HEK293 (cell line): ENCODE results near the gene TPST1.

Experiments
- BCL11A ChIP-seq: fragments of 450-650 bp; formaldehyde crosslinking; IDR thresholded peaks from 2 replicates; pipeline ENCODE4 v1.5.1; 2016; ENCODE audit warnings: low read depth, missing biosample characterization, missing genetic modification characterization
- KLF1 ChIP-seq: fragments of 450-650 bp; formaldehyde crosslinking; IDR thresholded peaks from 2 replicates; pipeline ENCODE4 v1.5.1; 2016; ENCODE audit warnings: missing biosample characterization, missing genetic modification characterization
- KLF10 ChIP-seq: fragments of 450-650 bp; IDR thresholded peaks from 2 replicates; pipeline ENCODE4 v1.5.1; 2018; ENCODE audit warnings: missing biosample characterization, mild to moderate bottlenecking, missing genetic modification characterization
- KLF8 ChIP-seq: fragments of 450-650 bp; formaldehyde crosslinking; IDR thresholded peaks from 2 replicates; pipeline ENCODE4 v1.5.1; 2016; ENCODE audit warnings: missing biosample characterization, missing genetic modification characterization
- OSR2 ChIP-seq: fragments of 450-650 bp; formaldehyde crosslinking; IDR thresholded peaks from 2 replicates; pipeline ENCODE4 v1.5.1; 2016; ENCODE audit warnings: missing biosample characterization, missing genetic modification characterization
- SETDB1 ChIP-seq: IDR thresholded peaks from one replicate; pipeline ENCODE4 v1.6.1; 2017; ENCODE audit warnings: mild to moderate bottlenecking, low read length, moderate library complexity, mixed read lengths; ENCODE audit not compliant: insufficient read length
- ZEB2 ChIP-seq: fragments of 450-650 bp; formaldehyde crosslinking; IDR thresholded peaks from 2 replicates; pipeline ENCODE4 v1.5.1; 2016; ENCODE audit warnings: missing biosample characterization, missing genetic modification characterization
- ZNF132 ChIP-seq: fragments of 450-650 bp; formaldehyde crosslinking; IDR thresholded peaks from 2 replicates; pipeline ENCODE4 v1.5.1; 2017; ENCODE audit warnings: missing biosample characterization, missing genetic modification characterization, borderline replicate concordance
- ZNF155 ChIP-seq: fragments of 450-650 bp; formaldehyde crosslinking; IDR thresholded peaks from 2 replicates; pipeline ENCODE4 v1.5.1; 2016; ENCODE audit warnings: missing biosample characterization, missing genetic modification characterization
- ZNF202 ChIP-seq: fragments of 450-650 bp; formaldehyde crosslinking; IDR thresholded peaks from 2 replicates; pipeline ENCODE4 v1.5.1; 2016; ENCODE audit warnings: missing biosample characterization, missing genetic modification characterization, borderline replicate concordance
- ZNF211 ChIP-seq: fragments of 450-650 bp; formaldehyde crosslinking; IDR thresholded peaks from 2 replicates; pipeline ENCODE4 v1.5.1; 2016; ENCODE audit warnings: low read depth, missing biosample characterization, missing genetic modification characterization
- ZNF311 ChIP-seq: fragments of 450-650 bp; formaldehyde crosslinking; IDR thresholded peaks from 2 replicates; pipeline ENCODE4 v1.5.1; 2017; ENCODE audit warnings: missing biosample characterization, missing genetic modification characterization, borderline replicate concordance
- ZNF404 ChIP-seq: fragments of 450-650 bp; formaldehyde crosslinking; IDR thresholded peaks from 2 replicates; pipeline ENCODE4 v1.5.1; 2017; ENCODE audit warnings: missing biosample characterization, missing genetic modification characterization
- ZNF501 ChIP-seq: fragments of 450-650 bp; formaldehyde crosslinking; IDR thresholded peaks from 2 replicates; pipeline ENCODE4 v1.5.1; 2016; ENCODE audit warnings: missing biosample characterization, missing genetic modification characterization
- ZNF514 ChIP-seq: fragments of 450-650 bp; formaldehyde crosslinking; IDR thresholded peaks from 2 replicates; pipeline ENCODE4 v1.5.1; 2016; ENCODE audit warnings: missing biosample characterization, missing genetic modification characterization
- ZNF544 ChIP-seq: fragments of 450-650 bp; formaldehyde crosslinking; IDR thresholded peaks from 2 replicates; pipeline ENCODE4 v1.5.0; 2017; ENCODE audit warnings: missing biosample characterization, missing genetic modification characterization
- ZNF549 ChIP-seq: fragments of 450-650 bp; IDR thresholded peaks from 2 replicates; pipeline ENCODE4 v1.5.1; 2018; ENCODE audit warnings: missing biosample characterization, missing genetic modification characterization, mild to moderate bottlenecking, inconsistent platforms, moderate library complexity
- ZNF600 ChIP-seq: fragments of 450-650 bp; formaldehyde crosslinking; IDR thresholded peaks from 2 replicates; pipeline ENCODE4 v1.5.1; 2016; ENCODE audit warnings: missing biosample characterization, missing genetic modification characterization
- ZNF707 ChIP-seq: fragments of 450-650 bp; formaldehyde crosslinking; IDR thresholded peaks from 2 replicates; pipeline ENCODE4 v1.5.1; 2016; ENCODE audit warnings: missing biosample characterization, missing genetic modification characterization
- ZNF747 ChIP-seq: fragments of 450-650 bp; formaldehyde crosslinking; IDR thresholded peaks from 2 replicates; pipeline ENCODE4 v1.5.1; 2016; ENCODE audit warnings: missing biosample characterization, missing genetic modification characterization
- TF ChIP-seq, protein P1 (sequence below): fragments of 450-650 bp; formaldehyde crosslinking; IDR thresholded peaks from 2 replicates; pipeline ENCODE4 v1.5.1; 2016; ENCODE audit warnings: missing biosample characterization, missing genetic modification characterization
- TF ChIP-seq, protein P2 (sequence below): fragments of 450-650 bp; formaldehyde crosslinking; IDR thresholded peaks from 2 replicates; pipeline ENCODE4 v1.5.1; 2017; ENCODE audit warnings: missing biosample characterization, missing genetic modification characterization
- TF ChIP-seq, protein P3 (sequence below): fragments of 450-650 bp; formaldehyde crosslinking; IDR thresholded peaks from 2 replicates; pipeline ENCODE4 v1.5.1; 2016; ENCODE audit warnings: missing biosample characterization, missing genetic modification characterization
- TF ChIP-seq, protein P4 (sequence below): fragments of 450-650 bp; formaldehyde crosslinking; IDR thresholded peaks from 2 replicates; pipeline ENCODE4 v1.5.1; 2016; ENCODE audit warnings: missing biosample characterization, missing genetic modification characterization
- TF ChIP-seq, protein P5 (sequence below): fragments of 450-650 bp; formaldehyde crosslinking; IDR thresholded peaks from 2 replicates; pipeline ENCODE4 v1.5.1; 2016; ENCODE audit warnings: missing biosample characterization, missing genetic modification characterization
- TF ChIP-seq, protein P6 (sequence below): fragments of 450-650 bp; formaldehyde crosslinking; conservative IDR thresholded peaks from 2 replicates; pipeline ENCODE4 v1.5.1; 2016; ENCODE audit warnings: low read depth, missing biosample characterization, missing genetic modification characterization

TPST1 gene

DNA sequence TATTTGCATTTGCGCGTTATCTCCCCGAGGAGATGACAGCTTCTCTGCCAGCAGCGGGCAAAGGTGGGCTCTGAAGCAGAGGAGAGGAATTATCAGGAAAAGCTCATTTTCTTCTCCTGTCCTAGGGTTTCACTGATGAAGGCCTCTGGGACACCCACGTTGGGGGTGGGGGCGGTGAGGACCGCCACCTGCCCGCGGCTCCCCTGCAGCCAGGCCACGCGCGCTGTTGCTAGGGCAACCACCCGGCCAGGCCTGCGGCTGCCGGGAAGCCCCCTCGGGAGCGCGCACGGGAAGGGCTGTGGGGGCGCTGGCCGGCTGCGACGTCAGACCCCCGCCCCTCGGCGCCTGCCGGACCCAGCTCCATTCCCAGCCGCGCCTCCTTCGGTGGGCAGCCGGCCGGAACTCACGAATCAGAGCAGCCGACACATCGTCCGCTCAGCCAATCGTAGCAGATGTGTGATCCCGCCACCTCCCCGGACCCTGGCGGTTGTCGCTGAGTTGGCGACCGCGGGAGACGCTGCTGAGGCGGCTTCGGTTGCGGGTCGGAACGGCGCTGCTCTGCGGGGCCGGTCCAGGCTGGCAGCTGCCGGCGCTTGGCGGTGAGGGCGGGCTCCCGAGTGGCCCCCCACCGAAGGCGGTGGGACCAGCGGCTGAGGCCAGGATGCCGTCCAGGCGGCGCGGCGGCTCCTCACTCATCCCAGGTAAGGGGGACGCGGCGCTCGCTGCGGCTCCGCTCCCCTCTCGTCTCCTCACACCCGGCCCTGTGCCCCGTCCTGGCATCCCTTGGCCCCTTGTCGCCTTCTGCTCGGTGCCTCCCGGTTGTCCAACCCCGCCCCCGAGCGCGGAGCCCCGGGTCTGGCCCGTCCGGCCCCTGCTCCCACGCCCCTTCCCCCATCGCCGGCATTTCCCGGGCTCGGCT, at the start of gene TPST1 (continued):
- TF ChIP-seq, protein P1, sequence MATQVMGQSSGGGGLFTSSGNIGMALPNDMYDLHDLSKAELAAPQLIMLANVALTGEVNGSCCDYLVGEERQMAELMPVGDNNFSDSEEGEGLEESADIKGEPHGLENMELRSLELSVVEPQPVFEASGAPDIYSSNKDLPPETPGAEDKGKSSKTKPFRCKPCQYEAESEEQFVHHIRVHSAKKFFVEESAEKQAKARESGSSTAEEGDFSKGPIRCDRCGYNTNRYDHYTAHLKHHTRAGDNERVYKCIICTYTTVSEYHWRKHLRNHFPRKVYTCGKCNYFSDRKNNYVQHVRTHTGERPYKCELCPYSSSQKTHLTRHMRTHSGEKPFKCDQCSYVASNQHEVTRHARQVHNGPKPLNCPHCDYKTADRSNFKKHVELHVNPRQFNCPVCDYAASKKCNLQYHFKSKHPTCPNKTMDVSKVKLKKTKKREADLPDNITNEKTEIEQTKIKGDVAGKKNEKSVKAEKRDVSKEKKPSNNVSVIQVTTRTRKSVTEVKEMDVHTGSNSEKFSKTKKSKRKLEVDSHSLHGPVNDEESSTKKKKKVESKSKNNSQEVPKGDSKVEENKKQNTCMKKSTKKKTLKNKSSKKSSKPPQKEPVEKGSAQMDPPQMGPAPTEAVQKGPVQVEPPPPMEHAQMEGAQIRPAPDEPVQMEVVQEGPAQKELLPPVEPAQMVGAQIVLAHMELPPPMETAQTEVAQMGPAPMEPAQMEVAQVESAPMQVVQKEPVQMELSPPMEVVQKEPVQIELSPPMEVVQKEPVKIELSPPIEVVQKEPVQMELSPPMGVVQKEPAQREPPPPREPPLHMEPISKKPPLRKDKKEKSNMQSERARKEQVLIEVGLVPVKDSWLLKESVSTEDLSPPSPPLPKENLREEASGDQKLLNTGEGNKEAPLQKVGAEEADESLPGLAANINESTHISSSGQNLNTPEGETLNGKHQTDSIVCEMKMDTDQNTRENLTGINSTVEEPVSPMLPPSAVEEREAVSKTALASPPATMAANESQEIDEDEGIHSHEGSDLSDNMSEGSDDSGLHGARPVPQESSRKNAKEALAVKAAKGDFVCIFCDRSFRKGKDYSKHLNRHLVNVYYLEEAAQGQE (tag by site-specific recombination), result no peak
- TF ChIP-seq ZNF132 (tag by site-specific recombination), result no peak
- TF ChIP-seq ZNF549 (tag by site-specific recombination), result no peak
- TF ChIP-seq, protein P2, sequence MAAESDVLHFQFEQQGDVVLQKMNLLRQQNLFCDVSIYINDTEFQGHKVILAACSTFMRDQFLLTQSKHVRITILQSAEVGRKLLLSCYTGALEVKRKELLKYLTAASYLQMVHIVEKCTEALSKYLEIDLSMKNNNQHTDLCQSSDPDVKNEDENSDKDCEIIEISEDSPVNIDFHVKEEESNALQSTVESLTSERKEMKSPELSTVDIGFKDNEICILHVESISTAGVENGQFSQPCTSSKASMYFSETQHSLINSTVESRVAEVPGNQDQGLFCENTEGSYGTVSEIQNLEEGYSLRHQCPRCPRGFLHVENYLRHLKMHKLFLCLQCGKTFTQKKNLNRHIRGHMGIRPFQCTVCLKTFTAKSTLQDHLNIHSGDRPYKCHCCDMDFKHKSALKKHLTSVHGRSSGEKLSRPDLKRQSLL (tag by site-specific recombination), result no peak
- TF ChIP-seq, protein P3, sequence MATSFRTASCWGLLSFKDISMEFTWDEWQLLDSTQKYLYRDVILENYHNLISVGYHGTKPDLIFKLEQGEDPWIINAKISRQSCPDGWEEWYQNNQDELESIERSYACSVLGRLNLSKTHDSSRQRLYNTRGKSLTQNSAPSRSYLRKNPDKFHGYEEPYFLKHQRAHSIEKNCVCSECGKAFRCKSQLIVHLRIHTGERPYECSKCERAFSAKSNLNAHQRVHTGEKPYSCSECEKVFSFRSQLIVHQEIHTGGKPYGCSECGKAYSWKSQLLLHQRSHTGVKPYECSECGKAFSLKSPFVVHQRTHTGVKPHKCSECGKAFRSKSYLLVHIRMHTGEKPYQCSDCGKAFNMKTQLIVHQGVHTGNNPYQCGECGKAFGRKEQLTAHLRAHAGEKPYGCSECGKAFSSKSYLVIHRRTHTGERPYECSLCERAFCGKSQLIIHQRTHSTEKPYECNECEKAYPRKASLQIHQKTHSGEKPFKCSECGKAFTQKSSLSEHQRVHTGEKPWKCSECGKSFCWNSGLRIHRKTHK (tag by site-specific recombination), result no peak
- no peak for TF ChIP-seq ZNF514 (tag by site-specific recombination)
- no peak; the same call in 1 of the 2 replicates for TF ChIP-seq OSR2 (tag by site-specific recombination)
- no peak for TF ChIP-seq ZNF202 (tag by site-specific recombination)
- TF ChIP-seq, protein P4, sequence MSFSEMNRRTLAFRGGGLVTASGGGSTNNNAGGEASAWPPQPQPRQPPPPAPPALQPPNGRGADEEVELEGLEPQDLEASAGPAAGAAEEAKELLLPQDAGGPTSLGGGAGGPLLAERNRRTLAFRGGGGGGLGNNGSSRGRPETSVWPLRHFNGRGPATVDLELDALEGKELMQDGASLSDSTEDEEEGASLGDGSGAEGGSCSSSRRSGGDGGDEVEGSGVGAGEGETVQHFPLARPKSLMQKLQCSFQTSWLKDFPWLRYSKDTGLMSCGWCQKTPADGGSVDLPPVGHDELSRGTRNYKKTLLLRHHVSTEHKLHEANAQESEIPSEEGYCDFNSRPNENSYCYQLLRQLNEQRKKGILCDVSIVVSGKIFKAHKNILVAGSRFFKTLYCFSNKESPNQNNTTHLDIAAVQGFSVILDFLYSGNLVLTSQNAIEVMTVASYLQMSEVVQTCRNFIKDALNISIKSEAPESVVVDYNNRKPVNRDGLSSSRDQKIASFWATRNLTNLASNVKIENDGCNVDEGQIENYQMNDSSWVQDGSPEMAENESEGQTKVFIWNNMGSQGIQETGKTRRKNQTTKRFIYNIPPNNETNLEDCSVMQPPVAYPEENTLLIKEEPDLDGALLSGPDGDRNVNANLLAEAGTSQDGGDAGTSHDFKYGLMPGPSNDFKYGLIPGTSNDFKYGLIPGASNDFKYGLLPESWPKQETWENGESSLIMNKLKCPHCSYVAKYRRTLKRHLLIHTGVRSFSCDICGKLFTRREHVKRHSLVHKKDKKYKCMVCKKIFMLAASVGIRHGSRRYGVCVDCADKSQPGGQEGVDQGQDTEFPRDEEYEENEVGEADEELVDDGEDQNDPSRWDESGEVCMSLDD (tag by site-specific recombination), result peak; percentile 30; the same call in 1 of the 2 replicates
- TF ChIP-seq ZNF155, result no peak
- peak; percentile 68; the same call in 1 of the 2 replicates for TF ChIP-seq KLF8 (tag by site-specific recombination)
- TF ChIP-seq KLF10 (tag by site-specific recombination), result peak; percentile 95
- no peak for TF ChIP-seq ZNF747 (tag by site-specific recombination)
- no peak for TF ChIP-seq SETDB1
- TF ChIP-seq, protein P5, sequence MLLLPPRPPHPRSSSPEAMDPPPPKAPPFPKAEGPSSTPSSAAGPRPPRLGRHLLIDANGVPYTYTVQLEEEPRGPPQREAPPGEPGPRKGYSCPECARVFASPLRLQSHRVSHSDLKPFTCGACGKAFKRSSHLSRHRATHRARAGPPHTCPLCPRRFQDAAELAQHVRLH (tag by site-specific recombination), result no peak
- peak; percentile 69 for TF ChIP-seq ZEB2 (tag by site-specific recombination)
- no peak for TF ChIP-seq ZNF707
- no peak for TF ChIP-seq ZNF404
- 0 out of 2 replicates have a peak, but pooled peaks have one; percentile 53 for TF ChIP-seq ZNF600 (tag by site-specific recombination)
- no peak for TF ChIP-seq ZNF544
- TF ChIP-seq BCL11A (tag by site-specific recombination), result no peak
- TF ChIP-seq, protein P6, sequence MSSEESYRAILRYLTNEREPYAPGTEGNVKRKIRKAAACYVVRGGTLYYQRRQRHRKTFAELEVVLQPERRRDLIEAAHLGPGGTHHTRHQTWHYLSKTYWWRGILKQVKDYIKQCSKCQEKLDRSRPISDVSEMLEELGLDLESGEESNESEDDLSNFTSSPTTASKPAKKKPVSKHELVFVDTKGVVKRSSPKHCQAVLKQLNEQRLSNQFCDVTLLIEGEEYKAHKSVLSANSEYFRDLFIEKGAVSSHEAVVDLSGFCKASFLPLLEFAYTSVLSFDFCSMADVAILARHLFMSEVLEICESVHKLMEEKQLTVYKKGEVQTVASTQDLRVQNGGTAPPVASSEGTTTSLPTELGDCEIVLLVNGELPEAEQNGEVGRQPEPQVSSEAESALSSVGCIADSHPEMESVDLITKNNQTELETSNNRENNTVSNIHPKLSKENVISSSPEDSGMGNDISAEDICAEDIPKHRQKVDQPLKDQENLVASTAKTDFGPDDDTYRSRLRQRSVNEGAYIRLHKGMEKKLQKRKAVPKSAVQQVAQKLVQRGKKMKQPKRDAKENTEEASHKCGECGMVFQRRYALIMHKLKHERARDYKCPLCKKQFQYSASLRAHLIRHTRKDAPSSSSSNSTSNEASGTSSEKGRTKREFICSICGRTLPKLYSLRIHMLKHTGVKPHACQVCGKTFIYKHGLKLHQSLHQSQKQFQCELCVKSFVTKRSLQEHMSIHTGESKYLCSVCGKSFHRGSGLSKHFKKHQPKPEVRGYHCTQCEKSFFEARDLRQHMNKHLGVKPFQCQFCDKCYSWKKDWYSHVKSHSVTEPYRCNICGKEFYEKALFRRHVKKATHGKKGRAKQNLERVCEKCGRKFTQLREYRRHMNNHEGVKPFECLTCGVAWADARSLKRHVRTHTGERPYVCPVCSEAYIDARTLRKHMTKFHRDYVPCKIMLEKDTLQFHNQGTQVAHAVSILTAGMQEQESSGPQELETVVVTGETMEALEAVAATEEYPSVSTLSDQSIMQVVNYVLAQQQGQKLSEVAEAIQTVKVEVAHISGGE (tag by site-specific recombination), result no peak
- TF ChIP-seq ZNF311 (tag by site-specific recombination), result no peak
- peak; percentile 56 for TF ChIP-seq ZNF501
- no peak for TF ChIP-seq KLF1 (tag by site-specific recombination)
- TF ChIP-seq ZNF211 (tag by site-specific recombination), result no peak
